ENCODE measurements around the gene PDIK1L. TPM values are rescaled to one million over a fixed set of nuclear protein-coding genes. Genes with fewer than 3 reads are reported as not detected.

Gene PDIK1L
- total and polyA plus RNA-seq, 9 of the 15 experiments (the other 6 are each of a cell fraction or from before 2014, with no cell fraction given), result 12.8 to 30.2 (median 21.5) TPM

DNA sequence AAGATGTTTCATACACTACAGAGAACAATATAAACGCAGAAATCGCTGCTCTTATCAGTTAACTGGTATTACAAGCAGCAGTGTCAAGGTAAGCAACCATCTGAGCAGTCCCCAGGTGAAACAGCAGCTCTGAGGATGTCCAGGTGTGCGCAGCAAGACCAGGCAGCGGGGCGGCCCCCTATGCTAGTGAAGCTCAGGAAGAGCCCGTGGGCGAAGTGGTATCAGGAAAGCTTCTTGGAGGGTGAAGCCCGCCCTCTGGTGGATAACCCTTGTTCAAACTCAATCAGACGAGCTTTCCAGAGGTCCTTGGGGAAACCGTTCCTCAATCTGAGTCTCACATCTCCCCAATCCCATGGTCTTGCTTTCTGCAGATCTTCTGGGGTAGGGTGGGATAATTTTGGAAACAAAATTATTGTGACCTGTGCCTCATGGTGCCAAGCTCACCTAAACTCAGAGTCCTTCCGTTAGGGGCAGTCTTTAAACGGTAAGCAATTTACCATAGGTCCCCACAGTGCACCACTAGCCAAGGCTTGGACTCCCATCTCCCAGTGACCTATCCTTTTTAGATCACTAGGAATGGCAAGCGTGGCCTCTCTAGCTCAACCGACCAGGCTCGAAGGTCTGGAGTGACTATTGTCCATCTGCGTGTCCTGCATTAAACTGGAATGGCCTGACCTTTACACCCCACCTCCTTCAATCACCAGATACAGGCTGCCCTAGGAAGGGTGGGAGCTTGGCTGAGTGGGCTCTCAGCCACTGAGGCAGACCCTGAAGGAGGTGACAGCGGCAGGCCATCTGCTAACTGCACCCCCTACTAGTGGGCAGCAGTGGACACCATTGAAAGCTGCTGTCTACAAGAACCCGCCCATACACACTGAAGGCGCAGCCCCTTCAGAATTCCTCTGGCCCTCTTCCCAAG, 33.7 kb downstream of the PDIK1L start (continued):
- TF ChIP-seq, protein P1, sequence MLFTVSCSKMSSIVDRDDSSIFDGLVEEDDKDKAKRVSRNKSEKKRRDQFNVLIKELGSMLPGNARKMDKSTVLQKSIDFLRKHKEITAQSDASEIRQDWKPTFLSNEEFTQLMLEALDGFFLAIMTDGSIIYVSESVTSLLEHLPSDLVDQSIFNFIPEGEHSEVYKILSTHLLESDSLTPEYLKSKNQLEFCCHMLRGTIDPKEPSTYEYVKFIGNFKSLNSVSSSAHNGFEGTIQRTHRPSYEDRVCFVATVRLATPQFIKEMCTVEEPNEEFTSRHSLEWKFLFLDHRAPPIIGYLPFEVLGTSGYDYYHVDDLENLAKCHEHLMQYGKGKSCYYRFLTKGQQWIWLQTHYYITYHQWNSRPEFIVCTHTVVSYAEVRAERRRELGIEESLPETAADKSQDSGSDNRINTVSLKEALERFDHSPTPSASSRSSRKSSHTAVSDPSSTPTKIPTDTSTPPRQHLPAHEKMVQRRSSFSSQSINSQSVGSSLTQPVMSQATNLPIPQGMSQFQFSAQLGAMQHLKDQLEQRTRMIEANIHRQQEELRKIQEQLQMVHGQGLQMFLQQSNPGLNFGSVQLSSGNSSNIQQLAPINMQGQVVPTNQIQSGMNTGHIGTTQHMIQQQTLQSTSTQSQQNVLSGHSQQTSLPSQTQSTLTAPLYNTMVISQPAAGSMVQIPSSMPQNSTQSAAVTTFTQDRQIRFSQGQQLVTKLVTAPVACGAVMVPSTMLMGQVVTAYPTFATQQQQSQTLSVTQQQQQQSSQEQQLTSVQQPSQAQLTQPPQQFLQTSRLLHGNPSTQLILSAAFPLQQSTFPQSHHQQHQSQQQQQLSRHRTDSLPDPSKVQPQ (CRISPR knock-in tag; IDR thresholded peaks at IDR 0.05; ENCODE audit: borderline replicate concordance), result no peak
- TF ChIP-seq ZNF551 (CRISPR knock-in tag; IDR thresholded peaks at IDR 0.05) (no peak), RBBP5 (IDR thresholded peaks at IDR 0.05; ENCODE audit: borderline replicate concordance, insufficient read depth, low read length, poor library complexity, severe bottlenecking) (no peak), ZNF175 (CRISPR knock-in tag; IDR thresholded peaks at IDR 0.05; ENCODE audit: low read depth) (no peak), CREM (IDR thresholded peaks at IDR 0.05; ENCODE audit: low read depth) (peak; percentile 35; the same call in 1 of the 2 replicates), CHCHD3 (CRISPR knock-in tag; IDR thresholded peaks at IDR 0.05) (no peak), SRSF3 (IDR thresholded peaks at IDR 0.05; ENCODE audit: insufficient read depth, low read length) (no peak), SMAD4 (CRISPR knock-in tag; conservative IDR thresholded peaks at IDR 0.05) (0 out of 2 replicates have a peak, but pooled peaks have one; percentile 32), POLR3G (IDR thresholded peaks at IDR 0.05; ENCODE audit: extremely low read depth, insufficient read length, insufficient replicate concordance) (no peak), ETV1 (tag; conservative IDR thresholded peaks at IDR 0.05; ENCODE audit: low read depth) (peak; percentile 40; the same call in 1 of the 2 replicates), RHOXF2B (CRISPR knock-in tag; conservative IDR thresholded peaks at IDR 0.05) (no peak), ZFP36 (IDR thresholded peaks at IDR 0.05; ENCODE audit: low read depth, low read length, partially characterized antibody) (no peak)
- TF ChIP-seq, protein P2, sequence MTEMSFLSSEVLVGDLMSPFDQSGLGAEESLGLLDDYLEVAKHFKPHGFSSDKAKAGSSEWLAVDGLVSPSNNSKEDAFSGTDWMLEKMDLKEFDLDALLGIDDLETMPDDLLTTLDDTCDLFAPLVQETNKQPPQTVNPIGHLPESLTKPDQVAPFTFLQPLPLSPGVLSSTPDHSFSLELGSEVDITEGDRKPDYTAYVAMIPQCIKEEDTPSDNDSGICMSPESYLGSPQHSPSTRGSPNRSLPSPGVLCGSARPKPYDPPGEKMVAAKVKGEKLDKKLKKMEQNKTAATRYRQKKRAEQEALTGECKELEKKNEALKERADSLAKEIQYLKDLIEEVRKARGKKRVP (CRISPR knock-in tag; IDR thresholded peaks at IDR 0.05), result no peak
- TF ChIP-seq, protein P3, sequence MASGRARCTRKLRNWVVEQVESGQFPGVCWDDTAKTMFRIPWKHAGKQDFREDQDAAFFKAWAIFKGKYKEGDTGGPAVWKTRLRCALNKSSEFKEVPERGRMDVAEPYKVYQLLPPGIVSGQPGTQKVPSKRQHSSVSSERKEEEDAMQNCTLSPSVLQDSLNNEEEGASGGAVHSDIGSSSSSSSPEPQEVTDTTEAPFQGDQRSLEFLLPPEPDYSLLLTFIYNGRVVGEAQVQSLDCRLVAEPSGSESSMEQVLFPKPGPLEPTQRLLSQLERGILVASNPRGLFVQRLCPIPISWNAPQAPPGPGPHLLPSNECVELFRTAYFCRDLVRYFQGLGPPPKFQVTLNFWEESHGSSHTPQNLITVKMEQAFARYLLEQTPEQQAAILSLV (tag; IDR thresholded peaks at IDR 0.05), result no peak
- TF ChIP-seq, protein P4, sequence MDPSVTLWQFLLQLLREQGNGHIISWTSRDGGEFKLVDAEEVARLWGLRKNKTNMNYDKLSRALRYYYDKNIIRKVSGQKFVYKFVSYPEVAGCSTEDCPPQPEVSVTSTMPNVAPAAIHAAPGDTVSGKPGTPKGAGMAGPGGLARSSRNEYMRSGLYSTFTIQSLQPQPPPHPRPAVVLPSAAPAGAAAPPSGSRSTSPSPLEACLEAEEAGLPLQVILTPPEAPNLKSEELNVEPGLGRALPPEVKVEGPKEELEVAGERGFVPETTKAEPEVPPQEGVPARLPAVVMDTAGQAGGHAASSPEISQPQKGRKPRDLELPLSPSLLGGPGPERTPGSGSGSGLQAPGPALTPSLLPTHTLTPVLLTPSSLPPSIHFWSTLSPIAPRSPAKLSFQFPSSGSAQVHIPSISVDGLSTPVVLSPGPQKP (CRISPR knock-in tag; IDR thresholded peaks at IDR 0.05), result no peak
- TF ChIP-seq, protein P5, sequence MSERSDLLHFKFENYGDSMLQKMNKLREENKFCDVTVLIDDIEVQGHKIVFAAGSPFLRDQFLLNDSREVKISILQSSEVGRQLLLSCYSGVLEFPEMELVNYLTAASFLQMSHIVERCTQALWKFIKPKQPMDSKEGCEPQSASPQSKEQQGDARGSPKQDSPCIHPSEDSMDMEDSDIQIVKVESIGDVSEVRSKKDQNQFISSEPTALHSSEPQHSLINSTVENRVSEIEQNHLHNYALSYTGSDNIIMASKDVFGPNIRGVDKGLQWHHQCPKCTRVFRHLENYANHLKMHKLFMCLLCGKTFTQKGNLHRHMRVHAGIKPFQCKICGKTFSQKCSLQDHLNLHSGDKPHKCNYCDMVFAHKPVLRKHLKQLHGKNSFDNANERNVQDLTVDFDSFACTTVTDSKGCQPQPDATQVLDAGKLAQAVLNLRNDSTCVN (CRISPR knock-in tag; IDR thresholded peaks at IDR 0.05), result no peak
